CD8-positive, alpha-beta memory T cell (primary cell): ENCODE data around the gene CAB39L. TPM values are rescaled to one million over a fixed set of nuclear protein-coding genes. Genes with fewer than 3 reads are reported as not detected.

ENCODE experiments used
- CTCF ChIA-PET: fragments of 350-600 bp; sonication (Branson Sonifier 250); formaldehyde crosslinking; loops from one replicate; lab custom pipeline; 2021; ENCODE audit warnings: antibody characterized with exemption; lab: Charles Lee
- POLR2A ChIA-PET: fragments of 350-600 bp; sonication (Branson Sonifier 250); formaldehyde crosslinking; loops from one replicate; lab custom pipeline; 2021; ENCODE audit warnings: antibody characterized with exemption; lab: Charles Lee
- DNase-seq, 5 donors: peaks; one replicate each; pipeline versions ENCODE4 v3.0.0 to v3.0.0-alpha.2; 2020 to 2022; ENCODE audit warnings: mixed read lengths in 1 of 5
- H3K27ac ChIP-seq: one replicate; pipeline ENCODE4 v1.7.0; 2013; ENCODE audit warnings: low read depth, mild to moderate bottlenecking, low read length, moderate library complexity
- H3K27me3 ChIP-seq: 2 replicates; pipeline ENCODE4 v1.7.0; 2013; ENCODE audit warnings: low read length, mild to moderate bottlenecking; ENCODE audit not compliant: insufficient read depth, poor library complexity, severe bottlenecking
- H3K36me3 ChIP-seq: 2 replicates; pipeline ENCODE4 v1.7.0; 2013; ENCODE audit warnings: mild to moderate bottlenecking, low read length, moderate library complexity; ENCODE audit not compliant: insufficient read depth
- H3K4me1 ChIP-seq: 2 replicates; pipeline ENCODE4 v1.7.0; 2013; ENCODE audit warnings: mild to moderate bottlenecking, low read length, moderate library complexity; ENCODE audit not compliant: insufficient read depth
- H3K4me3 ChIP-seq: 2 replicates; pipeline ENCODE4 v1.7.0; 2013; ENCODE audit warnings: mild to moderate bottlenecking, low read length
- H3K9me3 ChIP-seq: 2 replicates; pipeline ENCODE4 v1.7.0; 2013; ENCODE audit warnings: mild to moderate bottlenecking, low read length
- H3K27ac Mint-ChIP-seq, 8 donors: one replicate each; pipeline ENCODE4 v1.8.0; 2020 to 2021; ENCODE audit warnings: mixed read lengths in 8 of 8, mild to moderate bottlenecking in 6 of 8, inconsistent platforms in 3 of 8, moderate library complexity in 3 of 8
- H3K27me3 Mint-ChIP-seq, 2 donors: one replicate each; pipeline ENCODE4 v1.8.0; 2020 to 2021; ENCODE audit warnings: mixed read lengths in 2 of 2, mild to moderate bottlenecking in 1 of 2, moderate library complexity in 1 of 2
- H3K36me3 Mint-ChIP-seq, 3 donors: one replicate each; pipeline ENCODE4 v1.8.0; 2020 to 2021; ENCODE audit warnings: mixed read lengths in 3 of 3, inconsistent platforms in 1 of 3, mild to moderate bottlenecking in 1 of 3
- H3K4me1 Mint-ChIP-seq, 3 donors: one replicate each; pipeline ENCODE4 v1.8.0; 2020 to 2021; ENCODE audit warnings: mixed read lengths in 3 of 3, inconsistent platforms in 1 of 3, mild to moderate bottlenecking in 1 of 3
- H3K4me3 Mint-ChIP-seq, 7 donors: one replicate each; pipeline ENCODE4 v1.8.0; 2020 to 2021; ENCODE audit warnings: mixed read lengths in 7 of 7, mild to moderate bottlenecking in 6 of 7, moderate library complexity in 4 of 7, inconsistent platforms in 2 of 7
- H3K9me3 Mint-ChIP-seq, 5 donors: one replicate each; pipeline ENCODE4 v1.8.0; 2020 to 2022; ENCODE audit warnings: mixed read lengths in 5 of 5, mild to moderate bottlenecking in 3 of 5, moderate library complexity in 2 of 5, inconsistent platforms in 1 of 5
- polyA plus RNA-seq: library from polyadenylated mRNA; unstranded; fragments of 300-500 nt; fragmentation: Illumina TruSeq; gene quantifications from one replicate; pipeline ENCODE4 v1.2.3, GENCODE V29; 2021
- total RNA-seq, 2 experiments: library from RNA; stranded (reverse); gene quantifications; one replicate each; pipeline ENCODE4 v1.2.3, GENCODE V29; 2021

The CAB39L gene
- total and polyA plus RNA-seq, 3 experiments from 2014 or later = 4.7 to 7.4 (median 5.8) TPM

DNA sequence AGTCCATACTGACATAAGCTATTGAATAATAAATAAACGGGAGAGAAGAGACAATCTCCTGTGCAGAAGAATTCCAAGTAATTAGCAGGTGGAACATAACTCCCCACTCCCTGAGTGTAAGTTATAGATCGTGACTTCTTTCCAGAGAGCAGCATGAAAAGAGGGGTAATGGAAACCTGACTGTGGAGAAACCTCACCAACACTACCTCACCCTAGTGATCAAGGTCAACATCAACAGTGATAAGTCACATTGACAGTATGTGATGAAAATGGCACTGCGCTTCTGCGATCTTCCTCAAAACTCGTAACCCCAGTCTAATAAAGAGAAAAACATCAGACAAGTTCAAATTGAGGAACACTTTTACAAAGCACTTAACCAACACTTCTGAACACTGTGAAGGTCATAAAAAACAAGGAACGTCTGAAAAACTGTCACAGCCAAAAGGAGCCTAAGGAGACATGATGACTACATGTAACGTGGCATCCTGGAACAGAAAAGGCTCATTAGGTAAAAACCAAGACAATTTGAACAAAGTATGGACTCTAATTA, 19.8 kb downstream of the CAB39L start:
- Histone ChIP-seq H3K9me3 (no peaks in the 10 kb centered on the region), H3K36me3 (no peaks in the 10 kb centered on the region), H3K4me1 (no peaks in the 10 kb centered on the region), H3K27ac (no peak overlapping the region), H3K27me3 (no peaks in the 10 kb centered on the region), H3K4me3 (no peak overlapping the region)
- DNase-seq = no peak
- Mint-ChIP-seq H3K27me3 (no peaks in the 10 kb centered on the region), H3K4me3 (no peak overlapping the region), H3K27ac (no peak overlapping the region), H3K36me3 (peaks cover 0 to 7% (median 3%) of the 10 kb centered on the region in 3 donors), H3K4me1 (no peaks in the 10 kb centered on the region), H3K9me3 (no peaks in the 10 kb centered on the region)
- POLR2A ChIA-PET = no interaction called here
- CTCF ChIA-PET = no interaction called here

DNA sequence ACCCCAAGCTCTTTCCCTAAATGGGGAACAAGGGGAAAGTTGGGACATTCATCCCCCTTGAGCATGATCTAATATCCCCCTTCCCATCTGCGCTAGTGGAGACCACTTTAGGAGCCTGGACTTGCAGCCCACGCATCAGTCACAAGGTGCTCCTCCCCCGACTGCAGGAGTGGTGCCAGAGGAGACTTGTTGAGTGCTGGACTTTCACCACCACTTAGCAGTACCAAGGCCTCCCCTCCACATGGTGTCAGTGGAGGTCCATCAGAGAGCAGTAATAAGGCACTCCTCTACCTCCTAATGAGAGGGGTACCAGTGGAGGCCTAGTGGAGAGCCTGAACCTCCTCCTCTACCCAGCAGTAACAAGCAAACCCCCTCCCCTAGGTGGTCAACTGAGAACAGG, 22.5 kb downstream of the CAB39L start:
- no peak overlapping the region for H3K4me3 Mint-ChIP-seq
- H3K4me1 ChIP-seq = no peaks in the 10 kb centered on the region
- no peaks in the 10 kb centered on the region for H3K36me3 ChIP-seq
- no peaks in the 10 kb centered on the region for H3K4me1 Mint-ChIP-seq
- peaks cover 0 to 2% (median 1%) of the 10 kb centered on the region in 3 donors for H3K36me3 Mint-ChIP-seq
- no peaks in the 10 kb centered on the region for H3K27me3 Mint-ChIP-seq
- H3K27ac ChIP-seq = no peak overlapping the region
- H3K27me3 ChIP-seq = no peaks in the 10 kb centered on the region
- ChIA-PET CTCF (no interaction called here), POLR2A (no interaction called here)
- H3K27ac Mint-ChIP-seq = no peak overlapping the region
- no peak overlapping the region for H3K4me3 ChIP-seq
- no peaks in the 10 kb centered on the region for H3K9me3 ChIP-seq
- no peaks in the 10 kb centered on the region for H3K9me3 Mint-ChIP-seq
- DNase-seq = peak in 3 of 5 donors; percentile 13 to 59 (median 14)

DNA sequence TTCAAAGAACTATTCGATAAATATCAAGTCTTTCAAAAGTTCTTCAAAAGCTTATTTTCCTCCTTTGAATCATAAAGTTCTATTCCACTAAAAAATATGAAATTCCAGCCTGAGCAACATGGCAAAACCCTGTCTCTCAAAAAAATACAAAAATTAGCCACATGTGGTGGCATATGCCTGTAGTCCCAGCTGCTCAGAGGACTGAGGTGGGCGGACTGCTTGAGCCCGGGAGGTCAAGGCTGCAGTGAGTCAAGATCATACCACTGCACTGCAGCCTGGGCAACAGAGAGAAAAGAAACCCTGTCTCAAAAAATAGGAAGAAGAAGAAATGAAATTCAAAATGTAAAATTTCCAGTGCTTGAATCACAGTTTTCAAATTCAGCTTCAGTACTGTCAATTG, 24.6 kb downstream of the CAB39L start:
- Histone ChIP-seq H3K27ac (no peak overlapping the region), H3K9me3 (no peaks in the 10 kb centered on the region), H3K36me3 (no peaks in the 10 kb centered on the region), H3K4me3 (no peak overlapping the region), H3K27me3 (no peaks in the 10 kb centered on the region), H3K4me1 (no peaks in the 10 kb centered on the region)
- H3K36me3 Mint-ChIP-seq = peaks cover 0 to 2% (median 1%) of the 10 kb centered on the region in 3 donors
- DNase-seq = no peak
- H3K4me3 Mint-ChIP-seq = no peak overlapping the region
- H3K27me3 Mint-ChIP-seq = no peaks in the 10 kb centered on the region
- CTCF ChIA-PET = interaction anchor here (1.6 kb wide), 1 partner anchor 13 kb away, joined by 3 read pairs; no protein-coding TSS in a partner anchor
- peak overlapping the region in 1 of 8 donors; percentile 17 for H3K27ac Mint-ChIP-seq
- POLR2A ChIA-PET = no interaction called here
- H3K4me1 Mint-ChIP-seq = no peaks in the 10 kb centered on the region
- H3K9me3 Mint-ChIP-seq = no peaks in the 10 kb centered on the region

DNA sequence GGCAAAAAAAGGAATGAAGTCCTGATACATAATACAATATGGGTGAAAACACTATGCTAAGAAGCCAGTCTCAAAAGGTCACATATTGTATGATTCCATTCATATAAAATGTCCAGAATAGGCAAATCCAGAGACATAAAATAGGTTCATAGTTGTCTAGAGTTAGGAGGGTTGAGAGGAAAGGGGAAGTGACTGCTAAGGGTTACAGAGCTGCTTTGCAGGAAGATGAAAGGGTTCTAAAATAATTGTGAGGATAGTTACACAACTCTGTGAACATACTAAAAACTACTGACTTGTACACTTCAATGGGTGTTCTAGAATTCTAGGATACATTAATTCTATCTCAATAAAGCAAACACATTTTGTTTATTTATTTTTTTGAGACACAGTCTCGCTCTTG, 25.7 kb downstream of the CAB39L start:
- POLR2A ChIA-PET = no interaction called here
- no peaks in the 10 kb centered on the region for H3K36me3 ChIP-seq
- H3K4me3 ChIP-seq = no peak overlapping the region
- no peaks in the 10 kb centered on the region for H3K27me3 ChIP-seq
- Mint-ChIP-seq H3K9me3 (no peaks in the 10 kb centered on the region), H3K27me3 (no peaks in the 10 kb centered on the region), H3K4me1 (no peaks in the 10 kb centered on the region), H3K4me3 (no peak overlapping the region), H3K36me3 (peaks cover 0 to 2% (median 0%) of the 10 kb centered on the region in 3 donors), H3K27ac (no peak overlapping the region)
- CTCF ChIA-PET = no interaction called here
- H3K27ac ChIP-seq = no peak overlapping the region
- H3K4me1 ChIP-seq = no peaks in the 10 kb centered on the region
- no peak for DNase-seq
- H3K9me3 ChIP-seq = no peaks in the 10 kb centered on the region

DNA sequence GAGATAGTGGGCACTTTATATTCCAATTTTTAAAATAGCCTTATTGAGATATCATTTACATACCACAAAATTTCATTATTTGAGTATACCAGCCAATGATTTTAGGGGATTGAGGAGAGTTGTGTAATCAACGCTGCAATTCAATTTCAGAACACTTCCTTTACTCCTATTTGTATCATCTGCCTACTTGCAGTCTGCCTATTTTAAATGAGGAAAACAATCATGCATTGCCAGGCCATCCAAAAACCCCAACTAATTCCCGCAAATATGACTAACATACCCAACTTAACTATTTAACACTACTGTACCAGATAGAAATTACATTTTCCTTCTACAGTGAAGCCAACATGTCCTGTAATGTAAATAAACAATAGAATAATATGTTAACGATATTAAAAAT, 26.7 kb downstream of the CAB39L start:
- no peak overlapping the region for H3K4me3 ChIP-seq
- Mint-ChIP-seq H3K27me3 (no peaks in the 10 kb centered on the region), H3K36me3 (peaks cover 0 to 2% (median 0%) of the 10 kb centered on the region in 3 donors), H3K4me3 (no peak overlapping the region), H3K27ac (no peak overlapping the region), H3K9me3 (no peaks in the 10 kb centered on the region), H3K4me1 (no peaks in the 10 kb centered on the region)
- H3K27ac ChIP-seq = no peak overlapping the region
- CTCF ChIA-PET = no interaction called here
- DNase-seq = no peak
- H3K4me1 ChIP-seq = no peaks in the 10 kb centered on the region
- no peaks in the 10 kb centered on the region for H3K9me3 ChIP-seq
- no peaks in the 10 kb centered on the region for H3K36me3 ChIP-seq
- H3K27me3 ChIP-seq = no peaks in the 10 kb centered on the region
- POLR2A ChIA-PET = no interaction called here

DNA sequence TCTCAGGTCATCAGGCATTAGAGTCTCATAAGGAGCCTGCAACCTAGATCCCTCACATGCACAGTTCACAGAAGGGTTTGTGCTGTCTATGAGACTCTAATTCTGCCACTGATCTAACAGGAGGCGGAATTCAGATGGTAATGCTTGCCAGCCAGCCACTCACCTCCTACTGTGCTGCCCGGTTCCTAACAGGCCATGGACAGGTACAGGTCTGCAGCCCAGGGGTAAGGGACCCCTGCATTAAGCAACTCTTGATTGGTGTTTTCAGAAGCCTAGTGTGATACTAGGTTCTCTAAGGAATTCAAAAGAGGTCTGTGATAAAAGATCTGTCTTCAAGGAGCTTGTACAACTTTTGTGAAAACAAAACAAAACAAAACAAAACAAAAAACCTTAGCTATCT, 31.1 kb downstream of the CAB39L start:
- no peak overlapping the region for H3K27ac Mint-ChIP-seq
- H3K27ac ChIP-seq = no peak overlapping the region
- no peaks in the 10 kb centered on the region for H3K36me3 ChIP-seq
- no peaks in the 10 kb centered on the region for H3K4me1 ChIP-seq
- DNase-seq = no peak
- H3K4me3 Mint-ChIP-seq = no peak overlapping the region
- H3K4me3 ChIP-seq = no peak overlapping the region
- no peaks in the 10 kb centered on the region for H3K9me3 ChIP-seq
- ChIA-PET POLR2A (no interaction called here), CTCF (no interaction called here)
- H3K27me3 ChIP-seq = no peaks in the 10 kb centered on the region
- no peaks in the 10 kb centered on the region for H3K27me3 Mint-ChIP-seq
- H3K36me3 Mint-ChIP-seq = peaks cover 0 to 5% (median 4%) of the 10 kb centered on the region in 3 donors
- H3K9me3 Mint-ChIP-seq = no peaks in the 10 kb centered on the region
- no peaks in the 10 kb centered on the region for H3K4me1 Mint-ChIP-seq

DNA sequence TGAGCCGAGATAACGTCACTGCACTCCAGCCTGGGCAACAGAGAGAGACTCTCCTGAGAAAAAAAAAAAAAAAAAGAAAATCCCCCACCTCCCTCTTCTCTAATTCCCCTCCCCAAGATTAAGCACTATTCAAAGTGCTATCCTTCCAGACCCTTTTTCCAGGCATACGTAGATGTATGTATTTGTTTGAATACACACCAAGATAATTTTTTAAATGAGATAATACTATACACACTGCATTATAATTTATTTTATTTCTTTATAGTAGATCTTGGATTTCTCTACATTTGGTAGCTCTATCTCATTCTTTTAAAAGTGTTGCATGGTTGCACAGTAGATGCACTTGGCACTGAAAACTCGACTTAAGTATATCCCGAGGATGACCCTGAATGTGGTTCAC, 32.5 kb downstream of the CAB39L start:
- H3K9me3 Mint-ChIP-seq = peaks cover 0 to 2% (median 0%) of the 10 kb centered on the region in 5 donors
- no peaks in the 10 kb centered on the region for H3K36me3 ChIP-seq
- H3K27ac ChIP-seq = no peak overlapping the region
- no peak for DNase-seq
- H3K36me3 Mint-ChIP-seq = peaks cover 0 to 9% (median 3%) of the 10 kb centered on the region in 3 donors
- no peak overlapping the region for H3K4me3 ChIP-seq
- CTCF ChIA-PET = no interaction called here
- H3K4me1 ChIP-seq = no peaks in the 10 kb centered on the region
- POLR2A ChIA-PET = no interaction called here
- H3K4me3 Mint-ChIP-seq = no peak overlapping the region
- no peaks in the 10 kb centered on the region for H3K27me3 Mint-ChIP-seq
- no peaks in the 10 kb centered on the region for H3K4me1 Mint-ChIP-seq
- H3K27ac Mint-ChIP-seq = no peak overlapping the region
- no peaks in the 10 kb centered on the region for H3K27me3 ChIP-seq
- H3K9me3 ChIP-seq = no peaks in the 10 kb centered on the region

DNA sequence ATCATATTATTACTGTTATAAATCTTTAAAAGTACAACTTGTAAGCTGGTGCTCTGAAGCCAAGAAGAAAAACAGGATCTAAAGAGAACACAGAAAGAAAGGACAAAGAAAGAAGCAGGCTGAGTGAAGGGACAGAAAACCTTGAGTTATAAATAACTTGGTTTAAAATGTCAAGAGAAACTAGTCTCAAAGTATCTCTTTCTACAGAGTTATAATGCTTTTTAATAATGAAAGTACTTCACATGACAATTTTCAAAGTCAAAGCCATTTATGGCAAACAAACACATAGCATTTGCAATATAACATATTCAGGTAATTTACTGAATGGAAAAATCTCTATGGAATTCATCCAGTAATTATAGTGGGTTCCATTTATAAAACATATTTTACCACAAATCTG, 33.4 kb downstream of the CAB39L start:
- Histone ChIP-seq H3K9me3 (no peaks in the 10 kb centered on the region), H3K4me3 (no peak overlapping the region), H3K27me3 (no peaks in the 10 kb centered on the region), H3K4me1 (no peaks in the 10 kb centered on the region), H3K27ac (no peak overlapping the region), H3K36me3 (no peaks in the 10 kb centered on the region)
- ChIA-PET CTCF (no interaction called here), POLR2A (no interaction called here)
- Mint-ChIP-seq H3K27ac (no peak overlapping the region), H3K9me3 (peaks cover under 1 to 6% (median 4%) of the 10 kb centered on the region in 5 donors), H3K27me3 (no peaks in the 10 kb centered on the region), H3K4me1 (no peaks in the 10 kb centered on the region), H3K4me3 (no peak overlapping the region), H3K36me3 (peaks cover 1 to 14% (median 5%) of the 10 kb centered on the region in 3 donors)
- no peak for DNase-seq
